ENCODE data around the gene LY6G6C. TPM values are rescaled to one million over a fixed set of nuclear protein-coding genes. Genes with fewer than 3 reads are reported as not detected.
A peak's percentile ranks its signal among the peaks of the same experiment; 100 is the strongest.

Gene LY6G6C
- total and polyA plus RNA-seq, 2 of the 13 experiments (the other 11 are each of a cell fraction or from before 2014, with no cell fraction given): 0.15 TPM; not detected in 1

DNA sequence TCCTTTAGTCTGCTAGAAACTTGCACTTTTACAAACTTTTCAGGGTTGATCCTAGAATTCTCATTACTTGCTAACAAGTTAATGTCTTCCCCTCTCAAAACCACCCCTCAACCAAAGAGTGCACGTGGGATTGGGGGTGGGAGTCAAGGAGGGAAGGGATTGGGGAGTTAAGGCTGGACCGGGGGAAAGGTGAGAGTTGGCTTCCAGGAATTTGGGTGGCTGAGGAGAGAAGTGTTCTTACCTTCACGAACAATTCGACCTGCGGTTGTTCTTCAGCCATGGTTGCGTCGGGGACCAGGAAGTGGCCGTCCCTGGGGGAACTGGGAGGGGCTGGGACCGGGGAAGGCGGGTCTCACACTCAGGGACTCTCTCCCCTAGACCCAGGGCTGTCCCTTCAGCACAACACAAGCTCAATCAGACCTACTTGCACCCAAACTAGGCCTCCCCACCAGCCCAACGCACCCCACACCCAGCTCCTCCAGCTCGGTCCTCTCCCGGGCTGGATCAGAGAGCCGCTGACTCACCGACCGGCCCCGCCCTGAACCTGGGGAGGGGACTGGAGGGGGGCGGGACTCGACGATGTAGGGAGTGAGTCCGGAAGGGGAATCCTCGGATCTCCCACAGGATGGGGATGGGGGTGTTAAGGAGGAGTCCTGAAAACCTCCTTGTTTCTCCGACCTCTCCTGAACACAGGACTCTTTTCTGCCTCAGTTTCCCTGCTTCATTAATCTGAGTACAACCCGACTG lies 14.6 kb upstream of the LY6G6C start, which contains the start of gene CLIC1 (continued):
- TF ChIP-seq HNF4G (IDR thresholded peaks at IDR 0.05; ENCODE audit: borderline replicate concordance, low read depth, low read length) (peak; percentile 36; the same call in 1 of the 2 replicates), HNF4G (CRISPR knock-in tag; IDR thresholded peaks at IDR 0.05; ENCODE audit: borderline replicate concordance, low read depth) (peak; percentile 65; the same call in 1 of the 2 replicates), ZNF44 (CRISPR knock-in tag; IDR thresholded peaks at IDR 0.05) (no peak), SKI (IDR thresholded peaks at IDR 0.05; ENCODE audit: partially characterized antibody) (no peak), FOXP1 (IDR thresholded peaks at IDR 0.05) (no peak), FOXP1 (CRISPR knock-in tag; IDR thresholded peaks at IDR 0.05) (peak; percentile 31; the same call in 1 of the 2 replicates), RFX1 (IDR thresholded peaks at IDR 0.05) (no peak), KDM3A (CRISPR knock-in tag; IDR thresholded peaks at IDR 0.05; ENCODE audit: low read depth) (peak; percentile 86), TOE1 (CRISPR knock-in tag; IDR thresholded peaks at IDR 0.05) (no peak), ZNF709 (CRISPR knock-in tag; IDR thresholded peaks at IDR 0.05) (no peak), DR1 (CRISPR knock-in tag; IDR thresholded peaks at IDR 0.05) (peak; percentile 41; the same call in 1 of the 2 replicates), ZNF343 (CRISPR knock-in tag; IDR thresholded peaks at IDR 0.05) (peak; percentile 45; the same call in 1 of the 2 replicates), HNRNPLL (IDR thresholded peaks at IDR 0.05; ENCODE audit: low read depth, low read length, poor library complexity, severe bottlenecking) (peak; percentile 57), FIP1L1 (IDR thresholded peaks at IDR 0.05; ENCODE audit: borderline replicate concordance, insufficient read depth, low read depth, low read length) (peak; percentile 66; the same call in 1 of the 2 replicates), ZNF446 (CRISPR knock-in tag; IDR thresholded peaks at IDR 0.05) (peak; percentile 48; the same call in 1 of the 2 replicates), PITX1 (CRISPR knock-in tag; IDR thresholded peaks at IDR 0.05) (peak; percentile 72), CREB1 (IDR thresholded peaks at IDR 0.05) (no peak), CREB1 (CRISPR knock-in tag; IDR thresholded peaks at IDR 0.05) (0 out of 2 replicates have a peak, but pooled peaks have one; percentile 51), ZNF10 (CRISPR knock-in tag; IDR thresholded peaks at IDR 0.05; ENCODE audit: borderline replicate concordance, low read depth) (no peak), THYN1 (CRISPR knock-in tag; IDR thresholded peaks at IDR 0.05; ENCODE audit: borderline replicate concordance, low read depth) (no peak), ZMYM2 (CRISPR knock-in tag; IDR thresholded peaks at IDR 0.05) (no peak), CEBPG (CRISPR knock-in tag; IDR thresholded peaks at IDR 0.05) (no peak), SMC3 (IDR thresholded peaks at IDR 0.05; ENCODE audit: low read length) (no peak), ZNF121 (CRISPR knock-in tag; IDR thresholded peaks at IDR 0.05) (no peak), ZNF598 (CRISPR knock-in tag; IDR thresholded peaks at IDR 0.05; ENCODE audit: borderline replicate concordance) (no peak; the same call in 1 of the 2 replicates)
- TF ChIP-seq, protein P1, sequence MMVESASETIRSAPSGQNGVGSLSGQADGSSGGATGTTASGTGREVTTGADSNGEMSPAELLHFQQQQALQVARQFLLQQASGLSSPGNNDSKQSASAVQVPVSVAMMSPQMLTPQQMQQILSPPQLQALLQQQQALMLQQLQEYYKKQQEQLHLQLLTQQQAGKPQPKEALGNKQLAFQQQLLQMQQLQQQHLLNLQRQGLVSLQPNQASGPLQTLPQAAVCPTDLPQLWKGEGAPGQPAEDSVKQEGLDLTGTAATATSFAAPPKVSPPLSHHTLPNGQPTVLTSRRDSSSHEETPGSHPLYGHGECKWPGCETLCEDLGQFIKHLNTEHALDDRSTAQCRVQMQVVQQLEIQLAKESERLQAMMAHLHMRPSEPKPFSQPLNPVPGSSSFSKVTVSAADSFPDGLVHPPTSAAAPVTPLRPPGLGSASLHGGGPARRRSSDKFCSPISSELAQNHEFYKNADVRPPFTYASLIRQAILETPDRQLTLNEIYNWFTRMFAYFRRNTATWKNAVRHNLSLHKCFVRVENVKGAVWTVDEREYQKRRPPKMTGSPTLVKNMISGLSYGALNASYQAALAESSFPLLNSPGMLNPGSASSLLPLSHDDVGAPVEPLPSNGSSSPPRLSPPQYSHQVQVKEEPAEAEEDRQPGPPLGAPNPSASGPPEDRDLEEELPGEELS (CRISPR knock-in tag; IDR thresholded peaks at IDR 0.05): peak; percentile 72
- TF ChIP-seq, protein P2, sequence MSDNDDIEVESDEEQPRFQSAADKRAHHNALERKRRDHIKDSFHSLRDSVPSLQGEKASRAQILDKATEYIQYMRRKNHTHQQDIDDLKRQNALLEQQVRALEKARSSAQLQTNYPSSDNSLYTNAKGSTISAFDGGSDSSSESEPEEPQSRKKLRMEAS (IDR thresholded peaks at IDR 0.05): no peak
- TF ChIP-seq, protein P3, sequence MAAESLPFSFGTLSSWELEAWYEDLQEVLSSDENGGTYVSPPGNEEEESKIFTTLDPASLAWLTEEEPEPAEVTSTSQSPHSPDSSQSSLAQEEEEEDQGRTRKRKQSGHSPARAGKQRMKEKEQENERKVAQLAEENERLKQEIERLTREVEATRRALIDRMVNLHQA (CRISPR knock-in tag; IDR thresholded peaks at IDR 0.05): no peak

Measured in HepG2 (cell line).